ENCODE measurements around the gene ZNF236. TPM values are rescaled to one million over a fixed set of nuclear protein-coding genes. Genes with fewer than 3 reads are reported as not detected.

ZNF236 gene
- total and polyA plus RNA-seq, 2 donors (not counting 3 experiments of a cell fraction or from before 2014, with no cell fraction given), result 4.5 to 14.7 TPM

GRCh38 chr18:76857476-76857875, 35.1 kb downstream of the ZNF236 start:
- no peak for DNase-seq (ENCODE audit: low read depth, low spot score)
- intact Hi-C loops (cut with micrococcal nuclease), result no loop called here
- dilution Hi-C loops (cut with MboI; ENCODE audit: extremely low pct_ligation_motif_present, low sequenced_read_pairs), result no loop called here
- no peak for TF ChIP-seq POLR2A (IDR thresholded peaks at IDR 0.05; ENCODE audit: low read depth, low read length)
- no peak for TF ChIP-seq MYC (IDR thresholded peaks at IDR 0.05; ENCODE audit: low read depth, low read length)
- no peak for TF ChIP-seq FOS (IDR thresholded peaks at IDR 0.05; ENCODE audit: borderline replicate concordance, insufficient read depth, low read length)
- no peak for TF ChIP-seq MAX (IDR thresholded peaks at IDR 0.05; ENCODE audit: insufficient read depth, insufficient read length)
- no peak for TF ChIP-seq CTCF (IDR thresholded peaks at IDR 0.05; ENCODE audit: extremely low read depth in 1 of 2, insufficient read depth in 1 of 2, low read depth in 1 of 2, low read length in 2 of 2)
- no peak for TF ChIP-seq GATA2 (IDR thresholded peaks at IDR 0.05; ENCODE audit: insufficient read depth, insufficient read length, low read depth, low read length)
- TF ChIP-seq POLR2AphosphoS5 (IDR thresholded peaks at IDR 0.05; ENCODE audit: insufficient read depth, low read depth, low read length), result no peak
- TF ChIP-seq EZH2 (IDR thresholded peaks at IDR 0.05; ENCODE audit: borderline replicate concordance, low read depth, low read length, severe bottlenecking), result no peak
- no peak for TF ChIP-seq JUN (IDR thresholded peaks at IDR 0.05; ENCODE audit: borderline replicate concordance, insufficient read depth, insufficient read length, low read depth)
- no peaks in the 10 kb centered on the region for H3K9me1 ChIP-seq (replicated peaks; ENCODE audit: control insufficient read depth, extremely low read depth, insufficient read depth, low read length)
- H3K27ac ChIP-seq (ENCODE audit: insufficient read depth, low read depth, low read length), result no peak overlapping the region
- POLR2A ChIA-PET, result no interaction called here
- H3K27me3 ChIP-seq (ENCODE audit: control insufficient read depth in 2 of 2, insufficient read depth in 2 of 2, low read length in 2 of 2), result no peaks in the 10 kb centered on the region
- peaks cover 0 to 8% of the 10 kb centered on the region in 2 experiments for H3K36me3 ChIP-seq (ENCODE audit: control insufficient read depth in 2 of 2, extremely low read depth in 1 of 2, insufficient read depth in 2 of 2, low read length in 2 of 2)
- no peak overlapping the region for H3K4me3 ChIP-seq (replicated peaks in 1 of 3; ENCODE audit: insufficient read depth in 1 of 3, low read depth in 1 of 3, low read length in 3 of 3)
- no peaks in the 10 kb centered on the region for H3K9me3 ChIP-seq (replicated peaks; ENCODE audit: control insufficient read depth, insufficient read depth, low read length)
- no TSS peak for BruUV-seq (replicated peaks)
- H2AFZ ChIP-seq (ENCODE audit: low read depth, low read length), result no peak overlapping the region
- H3K4me1 ChIP-seq (ENCODE audit: control insufficient read depth, extremely low read depth, insufficient read depth, low read length), result no peaks in the 10 kb centered on the region
- no peaks in the 10 kb centered on the region for H4K20me1 ChIP-seq (replicated peaks; ENCODE audit: control insufficient read depth, extremely low read depth, insufficient read depth, low read length)
- no peak for FAIRE-seq
- CTCF ChIA-PET, result no interaction called here
- no peak overlapping the region for H3K9ac ChIP-seq (replicated peaks; ENCODE audit: extremely low read depth, insufficient read depth, low read length)
- H3K79me2 ChIP-seq (ENCODE audit: control insufficient read depth, insufficient read depth, low read length), result no peaks in the 10 kb centered on the region
- no peak overlapping the region for H3K4me2 ChIP-seq (ENCODE audit: insufficient read depth, low read length)

Data from endothelial cell of umbilical vein (primary cell).